GM12874 (cell line): Measurements from ENCODE around the gene UGT1A4.

Experiments used
- CTCF ChIP-seq: IDR thresholded peaks from 2 replicates; pipeline ENCODE4 v1.5.1; 2011; ENCODE audit warnings: low read depth, mild to moderate bottlenecking, control low read depth, low read length, moderate library complexity; ENCODE audit not compliant: insufficient read depth

Gene UGT1A4

GRCh38 chr2:233712611-233713261 is 5.8 kb upstream of the UGT1A4 start, which contains the start of gene UGT1A5:
TSS of gene UGT1A5 (plus strand) at chr2:233712907. CDS start at chr2:233712992, 85 bp downstream.
- no peak for TF ChIP-seq CTCF

GRCh38 chr2:233713262-233713615 is 5.3 kb upstream of the UGT1A4 start:
- TF ChIP-seq CTCF: no peak

DNA sequence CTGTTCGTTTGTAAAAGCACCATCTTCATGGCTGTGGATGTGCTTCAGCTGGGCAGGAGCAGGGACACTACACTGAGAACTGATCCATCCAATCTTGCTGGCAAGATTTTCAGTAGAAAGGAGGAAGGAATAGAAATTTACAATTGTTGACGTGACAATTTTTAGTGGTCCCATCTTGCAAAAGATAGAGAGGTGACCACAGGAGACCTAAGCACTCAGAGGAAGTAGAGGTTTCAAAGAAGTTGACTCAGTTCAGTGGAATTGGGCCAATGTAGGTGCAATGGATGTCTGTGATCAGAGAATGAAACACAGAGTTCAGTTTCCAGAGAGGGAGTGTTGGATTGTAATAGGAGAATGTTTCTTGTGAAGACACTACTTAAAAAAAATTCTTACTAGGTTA is 4.4 kb upstream of the UGT1A4 start:
- TF ChIP-seq CTCF: no peak

- no peak for TF ChIP-seq CTCF
Observed at GRCh38 chr2:233728723-233729301, 10.3 kb downstream of the UGT1A4 start, which contains the start of gene UGT1A3. TSS of gene UGT1A3 (plus strand) at chr2:233729042. CDS start at chr2:233729127, 85 bp downstream.

- TF ChIP-seq CTCF: no peak
Observed at GRCh38 chr2:233740870-233741269, 22.3 kb downstream of the UGT1A4 start.

GRCh38 chr2:233743464-233744259 is 25.1 kb downstream of the UGT1A4 start:
- TF ChIP-seq CTCF: no peak

DNA sequence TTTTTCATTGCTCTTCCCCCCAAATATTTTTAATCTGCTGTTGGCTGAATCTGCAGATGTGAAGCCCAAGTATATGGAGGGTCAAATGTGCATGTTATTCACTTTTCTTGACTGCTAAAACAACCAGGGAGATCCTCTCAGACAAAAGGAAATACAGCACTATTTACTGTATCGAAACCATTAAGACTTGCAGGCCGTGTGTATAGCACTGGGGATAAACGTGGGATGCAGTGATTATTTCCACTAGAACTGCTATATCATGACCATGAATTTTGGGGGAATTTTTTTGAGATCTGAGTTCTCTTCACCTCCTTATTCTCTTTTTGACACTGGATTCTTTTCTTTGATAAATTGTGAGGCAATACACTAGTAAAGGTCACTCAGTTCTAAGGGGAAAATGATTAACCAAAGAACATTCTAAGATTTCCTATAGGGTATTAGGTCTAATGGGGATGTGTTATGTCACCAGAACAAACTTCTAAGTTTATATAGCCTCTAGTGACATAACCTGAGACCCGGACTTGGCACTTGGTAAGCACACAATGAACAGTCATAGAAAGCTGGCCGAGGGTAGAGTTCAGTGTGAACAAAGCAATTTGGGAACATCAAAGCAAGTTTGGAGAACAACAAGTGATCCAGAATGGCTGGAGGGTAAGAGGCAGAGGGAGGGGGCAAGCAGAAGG is 26.7 kb downstream of the UGT1A4 start:
- no peak for TF ChIP-seq CTCF
